Measurements from ENCODE around the gene FAM200C.
A peak's percentile ranks its signal among the peaks of the same experiment; 100 is the strongest.
"Not testable (repeated sequence)": the region's sequence is repeated elsewhere in the genome, so short reads cannot be mapped to it uniquely, and the experiment has no call there.

The FAM200C gene

DNA sequence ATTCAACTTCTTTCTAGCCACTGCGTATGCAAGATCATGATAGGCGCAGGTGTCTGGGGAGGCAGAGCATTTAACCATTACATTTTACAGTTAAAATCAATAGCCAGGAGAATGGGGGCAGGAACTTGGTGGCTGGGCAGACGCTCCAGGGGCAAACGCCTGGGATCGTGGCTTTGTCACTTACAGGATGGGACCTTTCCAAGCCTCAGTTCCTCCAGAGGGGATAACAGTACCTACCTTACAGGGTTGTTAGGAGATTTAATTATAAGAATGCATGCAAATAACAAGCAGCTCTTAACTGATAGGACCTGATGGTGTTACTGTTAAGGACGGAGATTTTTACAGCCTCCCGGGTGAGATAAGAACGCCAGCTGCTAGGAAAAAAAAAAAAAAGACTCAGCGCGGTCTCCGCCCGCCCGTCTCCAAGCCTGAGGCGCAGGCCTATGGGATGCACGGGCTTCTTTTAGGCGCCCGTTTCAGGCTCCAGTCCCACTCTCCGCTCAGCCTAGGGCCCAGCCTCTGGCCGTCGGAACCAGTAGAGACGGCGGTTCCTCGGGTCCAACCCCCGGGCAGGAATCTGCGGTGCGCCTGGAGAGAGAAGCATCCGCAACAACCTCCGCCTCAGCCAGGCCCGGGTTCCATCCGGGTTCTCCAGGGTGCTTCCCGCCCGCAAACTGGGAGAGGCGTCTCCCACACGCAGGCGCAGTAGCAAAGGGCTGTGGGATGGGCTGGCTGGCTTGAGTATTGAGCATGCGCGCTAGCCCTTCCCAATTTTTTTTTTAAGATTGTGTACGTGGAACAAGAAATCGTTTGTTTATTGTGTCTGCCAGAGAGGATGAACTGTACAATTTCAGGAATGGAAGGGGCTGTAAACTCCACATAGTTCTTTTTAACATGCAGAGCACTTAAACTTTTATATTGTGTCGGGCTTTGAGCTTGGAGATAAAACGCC is at the start of gene FAM200C:
Gene FAM200C, minus strand, starts transcription at position 653 of the 952 bp plus-strand sequence. CDS start 4,564 bp downstream, outside the sequence.
- peak; percentile 30 to 38 for DNase-seq (ENCODE audit: low read depth in 2 of 2, low spot score in 1 of 2)

DNA sequence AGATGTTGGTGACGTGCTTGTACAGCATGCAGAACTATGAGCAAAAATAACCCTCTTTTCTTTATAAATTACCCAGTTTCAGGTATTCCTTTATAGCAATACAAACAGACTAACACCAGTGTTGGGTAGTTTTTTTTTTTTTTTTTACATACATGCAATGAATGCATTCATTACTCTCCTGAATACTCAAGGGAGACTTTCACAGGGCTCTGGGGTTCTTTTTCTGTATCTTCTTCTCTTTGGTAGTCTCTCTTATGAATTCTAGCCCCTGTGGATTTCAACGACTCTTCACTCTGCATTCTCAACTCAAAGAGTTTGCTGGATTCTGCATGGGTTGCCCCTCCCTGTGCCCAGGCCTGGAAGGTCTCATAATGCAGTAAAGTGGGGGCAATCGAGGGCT is 49.6 kb upstream of the FAM200C start:
- DNase-seq (ENCODE audit: low read depth in 2 of 2, low spot score in 1 of 2): no peak

DNA sequence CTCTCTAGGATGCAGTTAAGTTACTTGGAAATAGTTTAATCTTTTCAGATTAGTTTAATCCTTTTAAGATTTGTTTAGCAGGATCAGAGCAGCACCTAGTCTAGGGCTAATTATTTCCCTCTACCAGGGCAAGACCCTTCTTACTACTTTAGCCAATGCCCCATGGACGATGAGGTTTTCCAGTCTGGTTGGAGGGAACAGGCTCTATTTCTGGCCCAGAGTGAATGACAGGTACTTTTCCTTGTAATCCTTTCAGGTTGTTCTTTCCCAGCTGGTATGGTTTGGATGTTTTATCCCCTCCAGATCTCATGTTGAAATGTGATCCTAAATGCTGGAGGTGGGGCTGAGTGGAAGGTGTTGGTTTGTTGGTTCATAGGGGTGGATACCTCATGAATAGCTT is 49.0 kb upstream of the FAM200C start:
- DNase-seq (ENCODE audit: low read depth in 2 of 2, low spot score in 1 of 2): no peak

DNA sequence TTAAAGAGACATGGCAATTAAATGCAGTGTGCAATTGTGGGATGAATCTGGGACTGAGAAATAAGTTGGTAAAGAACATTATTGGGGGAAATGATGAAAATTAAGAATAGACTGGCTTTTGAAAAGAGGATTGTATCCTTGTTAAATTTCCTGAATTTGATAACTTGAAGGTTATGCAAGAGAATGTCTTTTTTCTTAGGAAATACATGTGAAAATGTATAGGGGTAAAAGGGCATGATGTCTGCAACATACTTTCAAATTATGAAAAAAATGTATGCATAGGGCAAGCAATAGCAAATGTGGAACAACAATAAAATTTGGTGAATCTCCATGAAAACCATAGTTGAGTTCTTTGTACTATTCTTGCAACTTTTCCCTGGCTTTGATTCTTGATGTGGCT is 45.9 kb upstream of the FAM200C start:
- DNase-seq (ENCODE audit: low read depth in 2 of 2, low spot score in 1 of 2): no peak

DNA sequence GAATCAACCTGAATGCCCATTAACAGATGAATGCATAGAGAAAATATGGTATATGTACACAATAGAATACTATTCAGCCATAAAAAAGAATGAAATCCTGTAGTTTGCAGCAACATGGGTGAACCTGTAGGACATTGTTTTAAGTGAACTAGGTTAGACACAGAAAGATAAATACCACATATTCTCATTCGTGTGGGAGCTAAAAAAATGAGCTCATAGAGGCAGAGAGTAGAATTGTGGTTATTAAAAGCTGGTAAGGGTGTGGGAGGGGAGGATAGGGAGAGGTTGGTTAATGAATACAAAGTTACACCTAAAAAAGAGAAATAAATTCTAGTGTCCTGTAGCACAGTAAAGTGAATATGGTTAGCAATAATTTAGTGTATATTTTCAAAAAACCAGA is 45.3 kb upstream of the FAM200C start:
- no peak for DNase-seq (ENCODE audit: low read depth in 2 of 2, low spot score in 1 of 2)

DNA sequence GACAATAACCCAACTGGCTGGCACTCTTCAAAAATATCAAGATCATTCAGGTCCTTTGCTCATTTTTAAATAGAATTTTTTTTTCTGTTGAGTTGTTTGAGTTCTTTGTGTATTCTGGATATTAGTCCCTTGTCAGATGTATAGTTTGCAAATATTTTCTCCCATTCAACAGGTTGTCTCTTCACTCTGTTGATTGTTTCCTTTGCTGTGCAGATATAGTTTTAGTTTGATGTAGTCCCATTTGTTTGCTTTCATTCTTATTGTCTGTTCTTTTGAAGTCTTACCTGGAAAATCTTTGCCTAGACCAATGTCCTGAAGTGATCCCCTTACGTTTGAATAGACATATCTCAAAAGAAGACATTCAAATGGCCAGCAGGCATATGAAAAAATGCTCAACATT is 44.6 kb upstream of the FAM200C start:
- DNase-seq (ENCODE audit: low read depth in 2 of 2, low spot score in 1 of 2): no peak

DNA sequence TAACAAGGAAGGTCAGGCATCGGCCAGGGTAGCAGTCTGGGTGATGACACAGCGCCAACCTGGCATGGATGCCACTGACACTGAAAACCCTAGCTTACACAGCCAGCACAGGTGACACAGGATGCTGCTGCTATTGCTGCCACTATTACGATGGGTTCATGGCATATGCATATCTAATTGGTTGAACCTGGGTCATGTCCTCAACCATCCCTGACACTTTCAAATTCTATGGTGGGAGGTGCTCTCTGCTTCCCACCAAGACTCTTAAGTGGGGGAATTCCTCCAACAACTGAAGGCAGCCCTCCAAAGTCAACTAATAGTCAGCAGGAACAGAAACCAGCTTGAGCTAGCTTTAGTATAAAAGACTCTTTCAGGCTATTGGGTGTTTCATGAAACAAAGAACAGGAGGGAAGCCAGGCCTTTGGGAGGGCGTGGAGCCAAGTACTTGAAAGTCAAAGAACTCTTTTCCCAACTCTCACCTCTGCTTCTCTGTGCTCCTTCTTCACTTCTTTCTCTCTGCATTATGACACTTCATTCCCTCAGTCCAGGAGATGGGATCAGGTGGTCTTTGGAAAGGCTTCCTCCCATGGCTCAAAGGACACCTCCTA is 43.1 kb upstream of the FAM200C start:
- DNase-seq (ENCODE audit: low read depth in 2 of 2, low spot score in 1 of 2): no peak

DNA sequence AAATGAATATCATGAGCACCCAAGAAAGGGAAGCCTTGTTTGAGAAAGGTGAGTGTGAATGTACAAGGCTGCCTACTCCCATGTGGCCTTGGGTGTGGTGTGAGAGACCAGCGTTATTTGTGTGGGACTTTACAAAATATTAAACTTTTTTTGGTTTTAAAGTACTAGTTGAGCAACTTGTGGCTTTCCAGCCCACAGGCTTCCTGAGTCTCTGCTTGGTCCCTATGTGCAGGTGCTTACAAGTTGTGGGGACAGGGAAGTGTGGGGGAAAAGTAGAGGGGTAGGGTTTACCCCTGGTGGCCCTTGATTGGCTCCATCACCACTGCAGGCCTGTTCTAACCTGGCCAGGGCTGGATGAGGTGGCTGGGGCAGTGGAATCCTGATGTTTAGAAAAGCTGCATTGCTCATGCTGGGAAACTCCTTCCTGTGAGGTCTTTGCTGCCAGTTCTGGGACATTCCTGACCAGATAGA is 41.5 kb upstream of the FAM200C start:
- DNase-seq (ENCODE audit: low read depth in 2 of 2, low spot score in 1 of 2): no peak

DNA sequence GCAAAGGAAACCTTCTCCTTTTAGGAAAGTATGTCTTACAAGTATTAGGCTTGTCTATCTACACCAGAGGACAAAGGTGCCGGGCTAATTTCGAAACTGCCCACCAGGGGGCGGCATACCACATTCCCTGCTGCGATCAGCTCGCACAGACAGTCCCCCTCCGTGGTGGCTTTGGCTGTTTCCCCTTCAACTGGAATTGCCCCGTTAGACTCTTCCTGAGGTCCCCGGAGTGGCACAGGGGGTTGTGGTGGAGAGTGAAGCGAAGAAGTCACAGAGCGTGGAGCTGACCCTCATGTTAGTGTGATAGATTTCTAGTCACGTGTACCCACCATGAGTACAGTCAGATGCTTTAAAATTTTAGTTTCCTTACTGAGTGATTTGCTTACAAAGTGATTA is 39.3 kb upstream of the FAM200C start:
- peak; percentile 83 to 86 for DNase-seq (ENCODE audit: low read depth in 2 of 2, low spot score in 1 of 2)

DNA sequence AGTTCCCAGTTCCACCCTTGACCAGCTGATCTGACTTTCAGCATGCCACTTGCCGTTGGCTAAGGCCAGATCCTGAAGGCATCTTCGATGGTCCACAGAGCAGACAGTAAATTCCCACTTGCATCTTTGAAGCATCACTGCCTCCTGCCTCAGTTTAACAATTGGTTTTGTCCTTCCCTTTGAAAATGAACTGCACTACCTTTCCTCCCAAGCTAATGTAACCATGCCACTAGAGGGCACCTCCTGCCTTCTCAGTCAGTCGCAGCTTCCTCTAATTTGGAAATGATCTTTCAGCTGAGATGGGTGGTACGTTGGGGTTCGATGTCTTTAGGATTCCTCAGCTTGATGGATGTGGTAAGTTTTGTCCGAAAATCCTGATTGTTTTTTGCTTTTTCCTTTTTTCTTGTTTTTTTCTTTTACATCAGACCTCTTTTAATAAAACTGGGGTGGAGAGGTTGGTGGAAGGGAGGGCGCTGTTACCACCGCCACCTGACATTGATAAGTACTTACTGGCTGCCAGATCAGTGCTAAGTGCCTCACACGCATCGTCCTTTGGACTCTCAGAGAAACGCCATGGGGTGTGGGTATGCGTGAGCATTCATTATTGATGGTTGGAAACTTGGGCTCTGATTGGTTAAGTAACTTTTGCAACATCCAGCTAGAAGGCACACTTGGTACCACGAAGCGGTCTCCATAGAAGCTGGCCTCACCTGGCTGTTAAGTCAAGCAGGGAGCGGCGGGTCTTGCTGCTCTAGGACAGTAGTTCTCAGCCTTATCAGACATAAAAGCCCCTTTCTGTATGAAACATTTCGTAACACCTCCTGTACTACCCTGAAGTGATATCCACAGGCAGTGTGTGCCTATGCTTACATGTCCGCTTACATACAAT is 38.7 kb upstream of the FAM200C start:
- DNase-seq (ENCODE audit: low read depth in 2 of 2, low spot score in 1 of 2): peak; percentile 8 to 24

DNA sequence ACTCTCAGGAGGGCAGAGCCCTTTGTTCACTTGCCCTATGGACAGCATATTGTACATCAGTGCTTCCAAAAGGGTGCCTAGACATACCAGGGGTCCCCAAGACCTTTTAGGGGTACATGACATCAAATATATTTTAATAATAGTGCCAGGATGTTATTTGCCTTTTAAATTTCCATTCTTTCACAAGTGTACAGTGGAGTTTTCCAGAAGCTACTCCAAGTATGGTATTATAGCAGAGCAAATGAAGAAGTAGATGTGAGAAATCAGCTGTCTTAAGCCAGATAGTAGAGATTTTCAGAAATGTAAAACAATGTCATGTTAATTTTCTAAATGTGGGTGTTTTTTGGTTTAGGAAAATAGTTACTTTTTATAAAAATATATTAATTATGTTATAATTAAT is 37.4 kb upstream of the FAM200C start:
- DNase-seq (ENCODE audit: low read depth in 2 of 2, low spot score in 1 of 2): no peak

DNA sequence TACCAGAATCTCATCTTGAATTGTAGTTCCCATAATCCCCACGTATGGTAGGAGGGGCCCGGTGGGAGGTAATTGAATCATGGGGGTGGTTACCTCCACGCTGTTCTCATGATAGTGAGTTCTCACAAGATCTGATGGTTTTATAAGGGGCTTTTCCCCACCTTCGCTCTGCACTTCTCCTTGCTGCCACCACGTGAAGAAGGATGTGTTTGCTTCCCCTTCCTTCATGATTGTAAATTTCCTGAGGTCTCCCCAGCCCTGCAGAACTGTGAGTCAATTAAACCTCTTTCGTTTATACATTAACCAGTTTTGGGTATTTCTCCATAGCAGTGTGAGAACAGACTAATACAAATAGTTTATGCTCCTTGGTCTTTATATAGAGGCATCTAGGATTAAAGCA is 36.8 kb upstream of the FAM200C start:
- not testable (repeated sequence) for DNase-seq (ENCODE audit: low read depth in 2 of 2, low spot score in 1 of 2)

DNA sequence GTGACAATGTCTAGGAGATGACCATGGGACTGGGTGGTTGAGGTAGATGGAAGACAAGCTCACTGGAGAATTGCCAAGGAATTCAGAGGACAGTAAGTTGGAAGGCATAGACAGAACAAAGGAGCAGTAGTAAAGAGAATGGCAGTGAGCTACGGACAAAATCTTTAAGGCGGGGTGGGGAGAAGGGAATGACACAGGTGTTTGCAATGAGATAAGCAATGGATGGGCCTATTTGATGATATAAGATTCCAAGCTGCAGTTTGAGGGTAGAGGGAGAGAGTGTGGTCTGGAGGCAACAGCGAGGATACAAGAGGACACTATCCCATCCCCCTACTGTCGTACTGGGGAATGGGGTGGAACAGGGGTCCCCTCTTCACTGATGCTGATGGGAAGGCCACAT is 36.2 kb upstream of the FAM200C start:
- DNase-seq (ENCODE audit: low read depth in 2 of 2, low spot score in 1 of 2): no peak

DNA sequence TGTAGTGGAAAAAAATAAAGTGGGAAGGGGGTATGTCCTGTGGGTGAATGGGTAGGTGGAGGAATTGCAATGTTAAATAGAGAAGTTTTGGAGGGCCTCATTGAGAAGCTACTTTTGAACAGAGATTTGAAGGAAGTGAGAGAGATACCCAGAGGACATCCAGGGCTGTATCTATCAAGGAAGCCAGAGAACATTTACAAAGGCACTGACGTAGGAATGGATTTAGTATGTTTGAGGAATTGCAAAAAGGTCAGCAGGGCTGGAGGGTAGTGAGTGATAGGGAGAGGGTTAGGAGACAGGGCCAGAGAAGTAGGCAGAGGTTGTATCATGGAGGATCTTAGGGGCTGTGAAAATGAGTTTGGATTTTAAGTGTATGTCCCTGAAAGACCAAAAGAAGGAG is 35.7 kb upstream of the FAM200C start:
- no peak for DNase-seq (ENCODE audit: low read depth in 2 of 2, low spot score in 1 of 2)

DNA sequence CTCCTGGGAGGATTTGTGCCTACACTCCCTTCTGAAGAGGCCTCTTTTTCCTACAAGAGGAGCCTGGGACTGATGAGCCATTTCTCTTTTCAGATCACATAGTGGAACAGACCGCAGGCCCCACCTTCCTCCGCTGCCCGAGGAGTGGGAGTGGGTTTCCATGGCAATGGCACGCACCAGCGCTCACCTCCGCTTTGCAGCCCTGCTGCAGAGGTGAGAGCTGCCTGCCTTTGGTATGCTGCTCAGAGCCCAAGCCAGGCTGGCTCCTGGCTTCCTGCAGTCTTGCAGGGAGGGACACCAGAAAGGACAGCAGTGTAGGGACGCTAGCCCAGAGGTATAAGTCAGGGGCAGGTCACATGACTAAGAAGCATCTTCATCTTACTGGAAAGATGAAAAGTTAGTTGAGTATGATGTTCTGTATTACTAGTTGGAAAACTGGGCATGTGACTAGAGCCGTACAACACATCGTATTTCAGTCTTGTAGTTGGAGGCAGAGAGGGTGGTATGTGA is 34.2 kb upstream of the FAM200C start:
- no peak for DNase-seq (ENCODE audit: low read depth in 2 of 2, low spot score in 1 of 2)

DNA sequence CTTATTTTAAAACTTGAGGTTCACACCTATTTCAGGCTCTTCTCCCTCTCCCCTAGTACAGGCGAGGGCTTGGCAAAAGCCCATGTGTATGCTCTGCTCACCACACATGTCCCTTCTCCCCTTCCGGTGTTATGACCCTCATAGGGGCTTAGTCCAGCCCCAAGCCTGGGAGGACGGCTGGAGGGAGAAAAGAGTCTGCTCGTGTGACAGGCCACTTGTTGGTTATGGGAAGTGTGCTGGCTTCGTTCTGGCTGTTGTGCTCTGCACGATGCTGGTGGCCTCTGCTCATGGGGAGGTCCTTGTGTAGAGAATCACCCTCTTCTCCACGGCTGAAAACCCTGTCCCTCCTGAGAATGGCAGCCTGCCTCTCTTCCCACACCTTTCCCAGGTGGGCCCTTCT is 32.9 kb upstream of the FAM200C start:
- DNase-seq (ENCODE audit: low read depth in 2 of 2, low spot score in 1 of 2): no peak

DNA sequence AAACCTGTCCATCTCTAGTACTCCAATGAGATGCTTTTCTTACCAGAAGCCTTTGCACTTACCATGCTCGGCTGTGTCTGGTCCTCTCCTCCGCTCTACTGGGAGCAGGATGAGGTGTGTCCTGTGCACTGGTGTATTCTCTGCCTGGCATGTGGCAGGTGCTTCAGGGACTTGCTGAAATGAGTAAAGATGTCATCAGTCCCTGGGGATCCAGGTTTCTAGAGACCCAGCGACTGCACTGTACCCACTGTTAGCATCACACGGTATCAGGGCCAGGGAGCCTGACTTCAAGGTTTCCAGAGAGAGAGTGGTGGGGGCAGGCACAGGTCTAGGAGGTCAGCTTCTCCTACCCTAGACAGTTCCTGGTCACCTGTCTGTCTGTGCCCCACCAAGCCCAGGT is 32.3 kb upstream of the FAM200C start:
- no peak for DNase-seq (ENCODE audit: low read depth in 2 of 2, low spot score in 1 of 2)

DNA sequence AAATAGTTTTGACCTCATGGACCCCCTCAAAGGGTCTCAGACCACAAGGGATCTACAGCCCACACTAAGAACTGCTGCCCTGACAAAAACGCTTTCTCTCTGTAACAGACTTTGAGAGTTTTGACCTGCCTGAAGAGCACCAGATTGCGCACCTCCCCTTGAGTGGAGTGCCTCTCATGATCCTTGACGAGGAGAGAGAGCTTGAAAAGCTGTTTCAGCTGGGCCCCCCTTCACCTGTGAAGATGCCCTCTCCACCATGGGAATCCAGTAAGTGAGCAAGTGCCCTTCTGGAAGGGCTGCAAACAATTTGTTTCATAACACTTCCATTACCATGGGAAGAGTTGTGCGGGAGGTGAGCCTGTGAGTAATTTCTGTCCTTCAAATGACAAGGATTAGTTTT is 27.8 kb upstream of the FAM200C start:
- no peak for DNase-seq (ENCODE audit: low read depth in 2 of 2, low spot score in 1 of 2)

DNA sequence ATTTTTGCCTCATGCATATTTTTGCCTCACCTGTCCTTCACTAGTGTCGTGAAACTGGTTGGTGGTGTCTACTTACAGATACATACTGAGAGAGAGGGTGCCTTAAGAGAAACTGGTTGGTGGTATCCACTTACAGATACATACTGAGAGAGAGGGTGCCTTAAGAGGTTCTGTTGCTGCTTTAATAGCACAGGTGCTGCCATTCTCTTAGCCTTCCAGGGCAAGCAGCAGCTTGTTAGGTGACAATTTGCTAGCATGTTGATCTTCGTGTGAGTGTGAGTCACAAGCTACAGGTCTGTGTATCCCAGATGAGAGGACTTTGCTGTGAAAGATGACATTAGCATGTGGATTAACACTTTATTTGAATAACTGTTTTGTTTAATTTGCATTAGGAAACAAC is 23.2 kb upstream of the FAM200C start:
- DNase-seq (ENCODE audit: low read depth in 2 of 2, low spot score in 1 of 2): no peak

DNA sequence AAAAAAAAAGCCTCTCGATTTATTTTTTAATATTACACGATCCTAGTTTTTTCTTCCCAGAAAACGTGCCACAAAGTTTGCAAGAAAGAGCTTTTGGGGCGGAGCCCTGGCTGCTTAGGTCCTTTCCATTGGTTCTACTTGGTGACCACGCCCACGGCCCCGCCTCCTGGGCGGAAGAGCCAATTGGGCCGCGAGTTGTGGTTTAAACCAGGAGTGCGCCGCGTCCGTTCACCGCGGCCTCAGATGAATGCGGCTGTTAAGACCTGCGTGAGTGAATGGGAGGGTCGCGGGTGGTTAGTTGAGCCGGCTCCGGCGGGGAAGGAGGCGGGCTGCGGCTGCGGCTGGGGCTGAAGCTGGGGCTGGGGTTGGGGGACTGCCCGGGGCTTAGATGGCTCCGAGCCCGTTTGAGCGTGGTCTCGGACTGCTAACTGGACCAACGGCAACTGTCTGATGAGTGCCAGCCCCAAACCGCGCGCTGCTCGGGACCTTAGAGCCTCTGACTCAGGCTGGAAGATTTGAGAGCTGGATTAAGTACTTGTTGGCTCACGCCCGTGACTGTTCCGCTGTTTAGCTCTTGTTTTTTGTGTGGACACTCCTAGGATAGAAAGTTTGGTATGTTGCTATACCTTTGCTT is 21.9 kb upstream of the FAM200C start, which contains the start of gene PTTG1:
Gene PTTG1, plus strand, starts transcription at position 231 of the 634 bp plus-strand sequence. CDS start 458 bp downstream, outside the sequence.
- peak; percentile 77 to 79 for DNase-seq (ENCODE audit: low read depth in 2 of 2, low spot score in 1 of 2)

DNA sequence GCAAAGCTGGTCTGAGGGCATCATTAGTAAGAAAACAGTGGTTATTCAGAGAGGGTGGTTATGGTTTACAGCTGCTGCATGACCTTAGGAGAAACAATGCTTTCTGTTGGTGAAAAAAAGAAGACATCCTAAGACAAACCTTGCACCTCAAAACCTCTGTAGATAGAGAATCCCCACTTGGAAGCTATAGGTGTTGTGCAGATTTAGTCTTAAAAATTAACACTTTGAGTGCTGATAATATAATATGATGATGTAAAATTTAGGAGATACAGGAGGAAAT is 20.4 kb upstream of the FAM200C start:
- no peak for DNase-seq (ENCODE audit: low read depth in 2 of 2, low spot score in 1 of 2)

Data from stimulated activated CD8-positive, alpha-beta memory T cell treated with anti-CD3 and anti-CD28 coated beads, Interleukin-4, amount 100 ng/mL, for 1 hour (primary cell).